HCT116 (cell line): ENCODE data around the gene SLAMF1. TPM values are rescaled to one million over a fixed set of nuclear protein-coding genes. Genes with fewer than 3 reads are reported as not detected.

Experiments
- ATAC-seq: fragments of 200-7000 bp; cut with Tn5 transposase; 2 replicates; pipeline ENCODE4 v1.9.1; 2020; ENCODE audit warnings: mild to moderate bottlenecking, moderate library complexity
- BruUV-seq: library from RNA; stranded (reverse); fragments of 400-500 nt; replicated peaks from 2 replicates; lab custom pipeline; 2021; lab: Mats Ljungman, UMichigan
- CTCF ChIA-PET: fragments of 300-600 bp; sonication (Branson Sonifier 250); formaldehyde crosslinking; loops from one replicate; lab custom pipeline; 2021; ENCODE audit warnings: antibody characterized with exemption; lab: Charles Lee
- POLR2A ChIA-PET: fragments of 300-600, 350-600 bp; sonication (Branson Sonifier 250); formaldehyde crosslinking; loops from one replicate; lab custom pipeline; 2021; ENCODE audit warnings: antibody characterized with exemption; lab: Charles Lee
- RAD21 ChIA-PET, 2 experiments: fragments of 300-600 bp; sonication (Branson Sonifier 250); formaldehyde crosslinking; loops; one replicate each; lab custom pipeline; 2023; ENCODE audit warnings: low total read pairs in 2 of 2; ENCODE audit not compliant: uncharacterized antibody in 2 of 2, unreplicated experiment in 2 of 2, low non-redundant PET in 1 of 2; lab: Charles Lee
- DNase-seq: peaks from one replicate; pipeline ENCODE4 v3.0.0-alpha.2; 2010; ENCODE audit warnings: low read depth, low spot score
- H2AFZ ChIP-seq: fragments of 200-600 bp; shearing (Covaris generic), sonication (generic); 2 replicates; pipeline ENCODE4 v1.6.1; 2017; ENCODE audit warnings: low read depth, mixed run types, mixed read lengths, antibody characterized with exemption, low read length; ENCODE audit not compliant: poor library complexity, severe bottlenecking
- H3K27ac ChIP-seq: 2 replicates; pipeline ENCODE4 v1.5.1; 2012; ENCODE audit warnings: low read depth, low read length
- H3K27me3 ChIP-seq: fragments of 200-600 bp; sonication (generic); 2 replicates; pipeline ENCODE4 v1.6.1; 2016; ENCODE audit warnings: mixed run types, low read length, mixed read lengths; ENCODE audit not compliant: insufficient read depth
- H3K36me3 ChIP-seq, 2 experiments: fragments of 200-500 bp in 1 of 2; fragments of 200-600 bp in 1 of 2; sonication (Bioruptor generic) in 1 of 2; sonication (generic) in 1 of 2; 2 replicates each; pipeline versions ENCODE4 v1.5.1 to v1.6.1; 2014 to 2016; ENCODE audit warnings: low read length in 2 of 2, inconsistent platforms in 1 of 2, mixed read lengths in 1 of 2, mixed run types in 1 of 2; ENCODE audit not compliant: insufficient read depth in 2 of 2, control insufficient read depth in 1 of 2
- H3K4me1 ChIP-seq, 2 experiments: fragments of 200-600 bp in 1 of 2; sonication (generic) in 1 of 2; 2 replicates each; pipeline versions ENCODE4 v1.5.1 to v1.6.1; 2012 to 2017; ENCODE audit warnings: low read length in 2 of 2, inconsistent platforms in 1 of 2, mild to moderate bottlenecking in 1 of 2, mixed read lengths in 1 of 2, mixed run types in 1 of 2, moderate library complexity in 1 of 2; ENCODE audit not compliant: insufficient read depth in 2 of 2, control insufficient read depth in 1 of 2
- H3K4me2 ChIP-seq: fragments of 200-600 bp; sonication (generic); 2 replicates; pipeline ENCODE4 v1.6.1; 2017; ENCODE audit warnings: mixed run types, low read length, mixed read lengths
- H3K4me3 ChIP-seq, 2 experiments: fragments of 200-600 bp in 1 of 2; sonication (generic) in 1 of 2; replicated peaks in 1 of 2; 2 replicates each; pipeline ENCODE4 v1.5.1; 2011 to 2016; ENCODE audit warnings: low read length in 2 of 2, control low read depth in 1 of 2, low read depth in 1 of 2, mild to moderate bottlenecking in 1 of 2, mixed read lengths in 1 of 2, mixed run types in 1 of 2
- H3K79me2 ChIP-seq: fragments of 200-600 bp; sonication (generic); 2 replicates; pipeline ENCODE4 v1.6.1; 2017; ENCODE audit warnings: mild to moderate bottlenecking, mixed run types, low read length, moderate library complexity, mixed read lengths; ENCODE audit not compliant: insufficient read depth
- H3K9ac ChIP-seq: fragments of 200-600 bp; sonication (generic); 2 replicates; pipeline ENCODE4 v1.6.1; 2016; ENCODE audit warnings: low read length, mixed read lengths
- H3K9me2 ChIP-seq: fragments of 200-600 bp; sonication (generic), shearing (Covaris generic); 2 replicates; pipeline ENCODE4 v1.6.1; 2017; ENCODE audit warnings: mixed run types, mild to moderate bottlenecking, moderate library complexity; ENCODE audit not compliant: insufficient read depth
- H3K9me3 ChIP-seq, 2 experiments: fragments of 200-500 bp in 1 of 2; fragments of 200-600 bp in 1 of 2; sonication (Bioruptor generic) in 1 of 2; sonication (generic) in 1 of 2; 2 replicates each; pipeline ENCODE4 v1.6.1; 2014 to 2017; ENCODE audit warnings: low read length in 2 of 2, mixed read lengths in 2 of 2, inconsistent platforms in 1 of 2, low read depth in 1 of 2, mild to moderate bottlenecking in 1 of 2, mixed run types in 1 of 2, moderate library complexity in 1 of 2; ENCODE audit not compliant: control insufficient read depth in 1 of 2, insufficient read depth in 1 of 2
- H4K20me1 ChIP-seq: fragments of 200-600 bp; sonication (generic), shearing (Covaris generic); 2 replicates; pipeline ENCODE4 v1.6.1; 2017; ENCODE audit warnings: mixed run types, mild to moderate bottlenecking, moderate library complexity; ENCODE audit not compliant: insufficient read depth
- ELF1 ChIP-seq: IDR thresholded peaks from 2 replicates; pipeline ENCODE4 v1.6.1; 2012; ENCODE audit warnings: low read depth, borderline replicate concordance
- REST ChIP-seq: IDR thresholded peaks from 2 replicates; pipeline ENCODE4 v1.6.1; 2012; ENCODE audit warnings: low read depth
- YY1 ChIP-seq: IDR thresholded peaks from 2 replicates; pipeline ENCODE4 v1.6.1; 2011; ENCODE audit warnings: low read length, low read depth, moderate library complexity, mild to moderate bottlenecking; ENCODE audit not compliant: insufficient replicate concordance; ENCODE audit errors: extremely low read depth
- intact Hi-C: fragments of 100-400 bp; cut with micrococcal nuclease; formaldehyde crosslinking; loops from 2 replicates; pipeline ENCODE4 v1.10.0; 2022
- total RNA-seq: library from RNA; stranded (reverse); gene quantifications from one replicate; pipeline ENCODE4 v1.2.1, GENCODE V29; 2021; ENCODE audit not compliant: unreplicated experiment

SLAMF1 gene
- total RNA-seq, 1 experiment from 2014 or later = 0.30 TPM

- H2AFZ ChIP-seq = no peak overlapping the region
- RAD21 ChIA-PET = no interaction called here
- H3K27me3 ChIP-seq = no peaks in the 10 kb centered on the region
- no peak for ATAC-seq
- no peaks in the 10 kb centered on the region for H3K36me3 ChIP-seq
- H3K9me3 ChIP-seq = no peaks in the 10 kb centered on the region
- H3K4me1 ChIP-seq = no peaks in the 10 kb centered on the region
- no peak overlapping the region for H3K9ac ChIP-seq
- no peak for DNase-seq
- H3K79me2 ChIP-seq = no peaks in the 10 kb centered on the region
- POLR2A ChIA-PET = no interaction called here
- CTCF ChIA-PET = no interaction called here
- BruUV-seq = no TSS peak
- H3K9me2 ChIP-seq = no peaks in the 10 kb centered on the region
- no peak for TF ChIP-seq ELF1
- TF ChIP-seq YY1 = no peak
- H3K4me2 ChIP-seq = no peak overlapping the region
- no peak overlapping the region for H3K27ac ChIP-seq
- no peak overlapping the region for H3K4me3 ChIP-seq
- H4K20me1 ChIP-seq = no peaks in the 10 kb centered on the region
- intact Hi-C loops = no loop called here
These were observed 64.9 kb downstream of the SLAMF1 start for GRCh38 chr1:160581961-160582360.

- ATAC-seq (no peak), DNase-seq (no peak)
- no peaks in the 10 kb centered on the region for H4K20me1 ChIP-seq
- H3K27me3 ChIP-seq = no peaks in the 10 kb centered on the region
- H3K9me3 ChIP-seq = no peaks in the 10 kb centered on the region
- intact Hi-C loops = no loop called here
- no peak overlapping the region for H2AFZ ChIP-seq
- no peaks in the 10 kb centered on the region for H3K4me1 ChIP-seq
- H3K4me2 ChIP-seq = no peak overlapping the region
- POLR2A ChIA-PET = no interaction called here
- BruUV-seq = no TSS peak
- H3K4me3 ChIP-seq = no peak overlapping the region
- CTCF ChIA-PET = no interaction called here
- H3K79me2 ChIP-seq = no peaks in the 10 kb centered on the region
- TF ChIP-seq REST = no peak
- no peaks in the 10 kb centered on the region for H3K9me2 ChIP-seq
- no peak overlapping the region for H3K9ac ChIP-seq
- RAD21 ChIA-PET = no interaction called here
- H3K27ac ChIP-seq = no peak overlapping the region
- no peaks in the 10 kb centered on the region for H3K36me3 ChIP-seq
These were observed 66.5 kb downstream of the SLAMF1 start for GRCh38 chr1:160580221-160580812.
